Stomach (tissue), 9 donors: ENCODE results near the gene TSC22D1. TPM values are rescaled to one million over a fixed set of nuclear protein-coding genes. Genes with fewer than 3 reads are reported as not detected.
A peak's percentile ranks its signal among the peaks of the same experiment; 100 is the strongest.

ENCODE experiments used
- DNase-seq, 2 donors: peaks; one replicate each; pipeline versions ENCODE4 v3.0.0 to v3.0.0-alpha.2; 2013 to 2019
- H3K27ac ChIP-seq, 5 donors: fragments of 200-600 bp in 4 of 5; sonication (generic) in 4 of 5; one replicate each; pipeline ENCODE4 v1.5.1; 2013 to 2019; ENCODE audit warnings: mild to moderate bottlenecking in 1 of 5, moderate library complexity in 1 of 5
- H3K27me3 ChIP-seq, 3 donors: fragments of 200-600 bp; sonication (generic); one replicate each; pipeline ENCODE4 v1.5.1; 2017 to 2019; ENCODE audit warnings: mixed run types in 1 of 3
- H3K36me3 ChIP-seq, 4 donors: fragments of 200-600 bp; sonication (generic); 1 replicate in 3 of 4; 2 replicates in 1 of 4; pipeline ENCODE4 v1.5.1; 2016 to 2019
- H3K4me1 ChIP-seq, 4 donors: fragments of 200-600 bp; sonication (generic); one replicate each; pipeline ENCODE4 v1.5.1; 2016 to 2019
- H3K4me3 ChIP-seq, 4 donors: fragments of 200-600 bp; sonication (generic) in 3 of 4; one replicate each; pipeline ENCODE4 v1.5.1; 2016 to 2019; ENCODE audit warnings: mild to moderate bottlenecking in 1 of 4
- H3K9me3 ChIP-seq, 4 donors: fragments of 200-600 bp; sonication (generic); one replicate each; pipeline ENCODE4 v1.5.1; 2016 to 2019
- EP300 ChIP-seq: sonication (generic); formaldehyde crosslinking; IDR thresholded peaks from one replicate; pipeline ENCODE4 v1.6.1; 2017; ENCODE audit warnings: antibody characterized with exemption
- POLR2A ChIP-seq, 4 donors: fragments of 450-650 bp; IDR thresholded peaks; one replicate each; pipeline ENCODE4 v1.6.1; 2016; ENCODE audit warnings: antibody characterized with exemption in 4 of 4, control low read depth in 2 of 4, mild to moderate bottlenecking in 1 of 4, moderate library complexity in 1 of 4
- POLR2AphosphoS5 ChIP-seq, 3 donors: sonication (generic); formaldehyde crosslinking; IDR thresholded peaks; one replicate each; pipeline ENCODE4 v1.6.1; 2016; ENCODE audit warnings: antibody characterized with exemption in 3 of 3
- WGBS, 5 donors: extraction: QIAGEN DNeasy Blood & Tissue Kit in 3 of 5; methylation state at CpG; one replicate each; pipeline versions ENCODE4 v1.1.5 to v1.1.7; 2013 to 2018; 5-methylcytosine and 5-hydroxymethylcytosine counted together
- intact Hi-C: fragments of 100-400 bp; cut with DNase I; formaldehyde crosslinking; loops from one replicate; pipeline ENCODE4 v1.15.1; 2023; ENCODE audit warnings: low total_unique reads
- polyA plus RNA-seq, 3 donors: library from polyadenylated mRNA; stranded (reverse); fragments of 200-250 nt; gene quantifications; one replicate each; pipeline ENCODE4 v1.2.3, GENCODE V29; 2013
- total RNA-seq, 5 donors: library from RNA; depleted of rRNA; stranded (reverse); fragments of >200 nt; gene quantifications; one replicate each; pipeline versions ENCODE4 v1.1.0 to v1.2.3, GENCODE V29; 2014 to 2016
- TF ChIP-seq, protein P1 (sequence below), 7 experiments: fragments of 450-650 bp in 4 of 7; fragments of 200-600 bp in 3 of 7; sonication (generic) in 3 of 7; IDR thresholded peaks; one replicate each; pipeline ENCODE4 v1.5.1; 2016 to 2019; ENCODE audit warnings: antibody characterized with exemption in 7 of 7, control low read depth in 2 of 7, mild to moderate bottlenecking in 1 of 7
- donor health status: healthy with polysubstance abuse.
- donor health status: Bipolar disorder and iron deficiency.
- donor health status: healthy.

The TSC22D1 gene
- total and polyA plus RNA-seq, 8 donors: 26.1 to 195 (median 111) TPM

DNA sequence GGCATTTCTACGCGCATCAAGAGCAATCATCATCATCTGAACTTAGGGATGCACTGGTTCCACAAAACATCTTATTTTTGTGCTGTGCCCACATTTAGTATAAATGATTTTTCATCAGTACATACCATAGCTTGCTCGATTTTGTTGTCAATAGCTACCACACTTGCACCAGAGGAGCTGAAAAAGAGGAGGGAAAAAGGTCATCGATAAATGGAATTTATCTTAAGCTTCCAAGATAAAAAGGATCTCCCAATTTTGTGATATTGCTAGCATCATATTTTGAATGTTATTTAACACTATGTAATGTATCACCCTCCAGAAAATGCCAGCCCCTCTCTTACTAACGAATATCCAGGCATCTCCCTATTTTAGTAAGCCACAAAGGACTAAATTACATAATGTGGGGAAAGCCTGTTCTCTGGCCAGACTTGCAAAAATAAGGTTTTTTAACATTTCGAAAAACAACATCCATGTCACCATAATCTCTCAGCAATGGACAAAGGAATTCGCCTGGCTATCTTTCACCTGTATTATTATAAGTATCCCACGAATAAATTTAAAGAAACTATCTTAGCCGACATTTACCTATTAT is 140.1 kb downstream of the TSC22D1 start:
- H3K27me3 ChIP-seq: no peaks in the 10 kb centered on the region
- TF ChIP-seq, protein P1, sequence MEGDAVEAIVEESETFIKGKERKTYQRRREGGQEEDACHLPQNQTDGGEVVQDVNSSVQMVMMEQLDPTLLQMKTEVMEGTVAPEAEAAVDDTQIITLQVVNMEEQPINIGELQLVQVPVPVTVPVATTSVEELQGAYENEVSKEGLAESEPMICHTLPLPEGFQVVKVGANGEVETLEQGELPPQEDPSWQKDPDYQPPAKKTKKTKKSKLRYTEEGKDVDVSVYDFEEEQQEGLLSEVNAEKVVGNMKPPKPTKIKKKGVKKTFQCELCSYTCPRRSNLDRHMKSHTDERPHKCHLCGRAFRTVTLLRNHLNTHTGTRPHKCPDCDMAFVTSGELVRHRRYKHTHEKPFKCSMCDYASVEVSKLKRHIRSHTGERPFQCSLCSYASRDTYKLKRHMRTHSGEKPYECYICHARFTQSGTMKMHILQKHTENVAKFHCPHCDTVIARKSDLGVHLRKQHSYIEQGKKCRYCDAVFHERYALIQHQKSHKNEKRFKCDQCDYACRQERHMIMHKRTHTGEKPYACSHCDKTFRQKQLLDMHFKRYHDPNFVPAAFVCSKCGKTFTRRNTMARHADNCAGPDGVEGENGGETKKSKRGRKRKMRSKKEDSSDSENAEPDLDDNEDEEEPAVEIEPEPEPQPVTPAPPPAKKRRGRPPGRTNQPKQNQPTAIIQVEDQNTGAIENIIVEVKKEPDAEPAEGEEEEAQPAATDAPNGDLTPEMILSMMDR (IDR thresholded peaks at IDR 0.05): no peak
- TF ChIP-seq EP300 (no peak), POLR2AphosphoS5 (IDR thresholded peaks at IDR 0.05) (peak in 1 of 3 donors; percentile 3), POLR2A (IDR thresholded peaks at IDR 0.05) (no peak)
- DNase-seq: no peak
- 1 to 5% (median 3%) methylated on average over 9 of the region's 9 CpGs for WGBS, 5 donors
- peaks cover 7 to 77% (median 47%) of the 10 kb centered on the region in 4 donors for H3K4me1 ChIP-seq
- H3K4me3 ChIP-seq: peak overlapping the region; percentile 63 to 86 (median 69)
- H3K36me3 ChIP-seq: peaks cover 13 to 22% (median 20%) of the 10 kb centered on the region in 4 donors
- no peaks in the 10 kb centered on the region for H3K9me3 ChIP-seq
- H3K27ac ChIP-seq: peak overlapping the region; percentile 93 to 98 (median 96)
- intact Hi-C loops: loop anchor here (5.0 kb wide), 1 partner anchor 384 kb away; no protein-coding TSS in a partner anchor

DNA sequence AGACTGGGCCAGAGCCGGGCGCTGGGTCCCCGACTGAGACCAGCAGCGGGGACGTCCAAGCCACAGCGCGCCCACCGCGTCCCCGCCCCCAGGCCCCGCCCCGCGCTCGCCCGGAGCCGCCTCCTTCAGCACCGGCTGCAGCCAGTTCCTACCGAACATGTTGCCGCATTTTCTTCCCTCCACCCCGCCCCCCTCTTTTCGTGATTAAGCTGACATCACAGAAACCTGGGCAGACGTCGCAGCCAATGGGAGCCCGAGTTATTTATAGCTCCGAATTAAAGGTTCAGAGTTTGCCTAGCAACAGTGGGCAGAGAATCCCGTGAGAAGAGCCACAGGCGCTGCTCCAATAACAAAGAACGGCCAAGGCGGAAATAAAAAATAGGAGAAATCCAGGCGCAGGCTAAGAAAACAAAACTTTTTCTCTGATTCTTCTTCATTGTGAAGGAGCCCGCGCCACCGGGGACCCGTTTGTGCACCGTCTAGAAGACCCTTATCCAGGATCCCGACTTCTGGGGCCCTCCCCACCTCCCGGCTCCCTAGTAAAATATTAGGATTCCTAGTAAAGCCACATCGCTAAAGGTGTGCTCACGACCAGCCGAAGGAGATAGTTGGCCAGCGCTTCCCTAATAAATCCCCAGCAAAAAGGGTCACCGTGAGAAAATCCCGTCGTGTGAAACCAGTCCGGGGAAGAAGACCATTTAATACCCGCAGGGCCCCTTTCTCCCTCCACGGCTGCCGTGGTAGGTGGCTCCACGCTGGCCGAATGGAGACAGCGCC is 140.8 kb downstream of the TSC22D1 start:
- TF ChIP-seq EP300 (no peak), POLR2AphosphoS5 (IDR thresholded peaks at IDR 0.05) (peak; percentile 68 to 92 (median 84)), POLR2A (IDR thresholded peaks at IDR 0.05) (peak in 2 of 4 donors; percentile 20 to 84)
- TF ChIP-seq, protein P1 (IDR thresholded peaks at IDR 0.05): no peak
- peaks cover 7 to 78% (median 43%) of the 10 kb centered on the region in 4 donors for H3K4me1 ChIP-seq
- intact Hi-C loops: loop anchor here (5.0 kb wide), 1 partner anchor 383 kb away; no protein-coding TSS in a partner anchor
- WGBS, 5 donors: 0 to 1% (median 1%) methylated on average over 35 to 51 of the region's 51 CpGs
- no peaks in the 10 kb centered on the region for H3K27me3 ChIP-seq
- peak overlapping the region; percentile 93 to 98 (median 96) for H3K27ac ChIP-seq
- peaks cover 13 to 22% (median 20%) of the 10 kb centered on the region in 4 donors for H3K36me3 ChIP-seq
- peak; percentile 97 to 99 for DNase-seq
- no peaks in the 10 kb centered on the region for H3K9me3 ChIP-seq
- peak overlapping the region; percentile 63 to 86 (median 69) for H3K4me3 ChIP-seq

GRCh38 chr13:44434766-44435141 is 141.4 kb downstream of the TSC22D1 start:
- WGBS, 5 donors: 3 to 7% (median 5%) methylated on average over 4 of the region's 4 CpGs
- intact Hi-C loops: loop anchor here (5.0 kb wide), 1 partner anchor 382 kb away; no protein-coding TSS in a partner anchor
- H3K27ac ChIP-seq: peak overlapping the region; percentile 93 to 98 (median 96)

More at GRCh38 chr13:44434766-44435141, 141.4 kb downstream of the TSC22D1 start:
- no peaks in the 10 kb centered on the region for H3K9me3 ChIP-seq
- H3K4me1 ChIP-seq: peaks cover 7 to 72% (median 38%) of the 10 kb centered on the region in 4 donors
- H3K4me3 ChIP-seq: peak overlapping the region; percentile 63 to 86 (median 69)
- TF ChIP-seq EP300 (no peak), POLR2A (IDR thresholded peaks at IDR 0.05) (no peak), POLR2AphosphoS5 (IDR thresholded peaks at IDR 0.05) (no peak)
- TF ChIP-seq, protein P1 (IDR thresholded peaks at IDR 0.05): no peak
- no peaks in the 10 kb centered on the region for H3K27me3 ChIP-seq
- no peak for DNase-seq
- peaks cover 13 to 22% (median 20%) of the 10 kb centered on the region in 4 donors for H3K36me3 ChIP-seq
